CD14-positive monocyte (primary cell): ENCODE results near the gene PPP6R3. TPM values are rescaled to one million over a fixed set of nuclear protein-coding genes. Genes with fewer than 3 reads are reported as not detected.

ENCODE experiments used
- DNase-seq, 3 donors: peaks; one replicate each; pipeline ENCODE4 v3.0.0-alpha.2; 2011 to 2022
- H2AFZ ChIP-seq: 2 replicates; pipeline ENCODE4 v1.6.0; 2012; ENCODE audit warnings: mild to moderate bottlenecking, low read depth, low read length, inconsistent platforms; ENCODE audit not compliant: insufficient read depth, poor library complexity, severe bottlenecking
- H3K27ac ChIP-seq, 2 donors: 1 replicate in 1 of 2; 2 replicates in 1 of 2; pipeline ENCODE4 v1.5.1; 2012 to 2013; ENCODE audit warnings: low read length in 2 of 2, control low read depth in 1 of 2, inconsistent platforms in 1 of 2, low read depth in 1 of 2, mild to moderate bottlenecking in 1 of 2
- H3K27me3 ChIP-seq, 2 donors: one replicate each; pipeline versions ENCODE4 v1.6.0 to v1.6.1; 2011 to 2013; ENCODE audit warnings: low read length in 2 of 2; ENCODE audit not compliant: control insufficient read depth in 2 of 2, insufficient read depth in 2 of 2
- H3K36me3 ChIP-seq, 2 donors: replicated peaks in 1 of 2; 1 replicate in 1 of 2; 2 replicates in 1 of 2; pipeline versions ENCODE4 v1.5.1 to v1.6.1; 2012 to 2013; ENCODE audit warnings: low read length in 2 of 2, control low read depth in 1 of 2, inconsistent platforms in 1 of 2, mild to moderate bottlenecking in 1 of 2; ENCODE audit not compliant: insufficient read depth in 2 of 2, control insufficient read depth in 1 of 2
- H3K4me1 ChIP-seq, 2 donors: 1 replicate in 1 of 2; 2 replicates in 1 of 2; pipeline versions ENCODE4 v1.5.1 to v1.6.1; 2012 to 2013; ENCODE audit warnings: low read length in 2 of 2, control low read depth in 1 of 2, inconsistent platforms in 1 of 2, mild to moderate bottlenecking in 1 of 2, moderate library complexity in 1 of 2; ENCODE audit not compliant: insufficient read depth in 2 of 2, control insufficient read depth in 1 of 2
- H3K4me2 ChIP-seq: replicated peaks from 2 replicates; pipeline ENCODE3; 2012; ENCODE audit warnings: low read length, moderate library complexity, mild to moderate bottlenecking; ENCODE audit not compliant: poor library complexity, severe bottlenecking; ENCODE audit errors: extremely low read depth
- H3K4me3 ChIP-seq, 3 experiments: fragments of 200-600 bp in 1 of 3; sonication (generic) in 1 of 3; replicated peaks in 1 of 3; 1 replicate in 2 of 3; 2 replicates in 1 of 3; pipeline ENCODE4 v1.5.1; 2011 to 2013; ENCODE audit warnings: low read length in 3 of 3, mild to moderate bottlenecking in 3 of 3, control low read depth in 2 of 3, low read depth in 2 of 3, inconsistent platforms in 1 of 3, moderate library complexity in 1 of 3
- H3K79me2 ChIP-seq: 2 replicates; pipeline ENCODE4 v1.6.0; 2012; ENCODE audit warnings: mild to moderate bottlenecking, control low read depth, inconsistent platforms, low read length, moderate library complexity; ENCODE audit not compliant: insufficient read depth
- H3K9ac ChIP-seq: 2 replicates; pipeline ENCODE4 v1.6.0; 2017; ENCODE audit warnings: low read length, mild to moderate bottlenecking; ENCODE audit not compliant: insufficient read depth, poor library complexity, severe bottlenecking
- H3K9me3 ChIP-seq, 2 donors: replicated peaks in 1 of 2; 1 replicate in 1 of 2; 2 replicates in 1 of 2; pipeline versions ENCODE4 v1.5.1 to v1.6.1; 2012 to 2013; ENCODE audit warnings: low read length in 2 of 2, control low read depth in 1 of 2; ENCODE audit not compliant: control insufficient read depth in 1 of 2, insufficient read depth in 1 of 2
- H4K20me1 ChIP-seq: 2 replicates; pipeline ENCODE4 v1.6.0; 2012; ENCODE audit warnings: mild to moderate bottlenecking, low read length, control low read depth, moderate library complexity; ENCODE audit not compliant: insufficient read depth
- H3K27ac Mint-ChIP-seq, 7 donors: one replicate each; pipeline ENCODE4 v1.8.0; 2020; ENCODE audit warnings: mild to moderate bottlenecking in 7 of 7, mixed read lengths in 7 of 7, moderate library complexity in 6 of 7, inconsistent platforms in 2 of 7
- H3K27me3 Mint-ChIP-seq, 3 donors: one replicate each; pipeline ENCODE4 v1.8.0; 2021 to 2022; ENCODE audit warnings: low read depth in 3 of 3, mild to moderate bottlenecking in 3 of 3, mixed read lengths in 3 of 3, moderate library complexity in 3 of 3, inconsistent platforms in 1 of 3
- H3K36me3 Mint-ChIP-seq, 2 donors: one replicate each; pipeline ENCODE4 v1.8.0; 2020; ENCODE audit warnings: mixed read lengths in 2 of 2, inconsistent platforms in 1 of 2, mild to moderate bottlenecking in 1 of 2
- H3K4me1 Mint-ChIP-seq: one replicate; pipeline ENCODE4 v1.8.0; 2020; ENCODE audit warnings: mild to moderate bottlenecking, mixed read lengths
- H3K4me3 Mint-ChIP-seq, 2 donors: one replicate each; pipeline ENCODE4 v1.8.0; 2020; ENCODE audit warnings: mild to moderate bottlenecking in 2 of 2, mixed read lengths in 2 of 2, moderate library complexity in 1 of 2
- H3K9me3 Mint-ChIP-seq, 7 donors: one replicate each; pipeline ENCODE4 v1.8.0; 2020 to 2022; ENCODE audit warnings: mixed read lengths in 7 of 7, mild to moderate bottlenecking in 6 of 7, moderate library complexity in 6 of 7, inconsistent platforms in 2 of 7
- WGBS: methylation state at CpG from one replicate; pipeline ENCODE4 v1.1.5; 2013; ENCODE audit warnings: missing lambda C conversion rate; ENCODE audit not compliant: insufficient coverage; 5-methylcytosine and 5-hydroxymethylcytosine counted together
- intact Hi-C, 2 donors: fragments of 100-400 bp; cut with micrococcal nuclease; formaldehyde crosslinking; loops; one replicate each; pipeline versions ENCODE4 v1.15.0 to v1.15.1; 2023
- polyA plus RNA-seq, 3 donors: library from polyadenylated mRNA; depleted of rRNA in 1 of 3; unstranded in 2 of 3; stranded (reverse) in 1 of 3; fragments of 300-500 nt in 2 of 3; fragments of >200 nt in 1 of 3; fragmentation: Illumina TruSeq in 2 of 3; gene quantifications; 1 replicate in 2 of 3; 2 replicates in 1 of 3; pipeline ENCODE4 v1.2.3, GENCODE V29; 2012 to 2021
- TF ChIP-seq, protein P1 (sequence below): fragments of 200-600 bp; IDR thresholded peaks from one replicate; pipeline ENCODE4 v1.8.0; 2022; ENCODE audit warnings: antibody characterized with exemption, mild to moderate bottlenecking

Gene PPP6R3
- polyA plus RNA-seq, 3 donors = 22.9 to 39.4 (median 38.1) TPM

DNA sequence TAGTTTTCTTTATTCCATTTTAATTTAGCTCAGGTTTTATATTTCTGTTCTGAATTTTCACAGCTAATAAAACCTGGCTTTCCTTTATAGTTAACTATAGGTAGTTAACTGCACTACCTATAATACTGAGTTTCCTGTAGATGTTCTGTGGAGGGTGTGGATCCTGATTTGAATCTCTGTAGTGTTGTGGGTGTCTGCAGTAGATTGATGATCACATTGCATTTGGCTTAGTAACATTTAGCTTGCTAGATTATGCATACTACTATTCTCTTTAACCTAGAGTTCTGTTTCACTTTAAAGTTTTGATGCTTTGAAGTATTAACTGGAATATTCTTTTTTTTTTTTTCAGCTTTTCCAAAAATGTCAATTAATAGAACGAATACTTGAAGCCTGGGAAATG, 110.1 kb downstream of the PPP6R3 start:
- DNase-seq = no peak
- intact Hi-C loops = no loop called here
- no peaks in the 10 kb centered on the region for H3K9me3 ChIP-seq
- TF ChIP-seq, protein P1, sequence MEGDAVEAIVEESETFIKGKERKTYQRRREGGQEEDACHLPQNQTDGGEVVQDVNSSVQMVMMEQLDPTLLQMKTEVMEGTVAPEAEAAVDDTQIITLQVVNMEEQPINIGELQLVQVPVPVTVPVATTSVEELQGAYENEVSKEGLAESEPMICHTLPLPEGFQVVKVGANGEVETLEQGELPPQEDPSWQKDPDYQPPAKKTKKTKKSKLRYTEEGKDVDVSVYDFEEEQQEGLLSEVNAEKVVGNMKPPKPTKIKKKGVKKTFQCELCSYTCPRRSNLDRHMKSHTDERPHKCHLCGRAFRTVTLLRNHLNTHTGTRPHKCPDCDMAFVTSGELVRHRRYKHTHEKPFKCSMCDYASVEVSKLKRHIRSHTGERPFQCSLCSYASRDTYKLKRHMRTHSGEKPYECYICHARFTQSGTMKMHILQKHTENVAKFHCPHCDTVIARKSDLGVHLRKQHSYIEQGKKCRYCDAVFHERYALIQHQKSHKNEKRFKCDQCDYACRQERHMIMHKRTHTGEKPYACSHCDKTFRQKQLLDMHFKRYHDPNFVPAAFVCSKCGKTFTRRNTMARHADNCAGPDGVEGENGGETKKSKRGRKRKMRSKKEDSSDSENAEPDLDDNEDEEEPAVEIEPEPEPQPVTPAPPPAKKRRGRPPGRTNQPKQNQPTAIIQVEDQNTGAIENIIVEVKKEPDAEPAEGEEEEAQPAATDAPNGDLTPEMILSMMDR = no peak
- H3K4me2 ChIP-seq = no peak overlapping the region
- H3K4me1 ChIP-seq = peaks cover 5 to 7% of the 10 kb centered on the region in 2 donors
- no peak overlapping the region for H3K27ac ChIP-seq
- H3K27me3 ChIP-seq = no peaks in the 10 kb centered on the region
- H3K9ac ChIP-seq = no peak overlapping the region
- H3K79me2 ChIP-seq = peaks cover 8% of the 10 kb centered on the region
- peaks cover 7% of the 10 kb centered on the region for H3K4me1 Mint-ChIP-seq
- no peak overlapping the region for H2AFZ ChIP-seq
- no peaks in the 10 kb centered on the region for H3K27me3 Mint-ChIP-seq
- H3K4me3 Mint-ChIP-seq = no peak overlapping the region
- H3K27ac Mint-ChIP-seq = no peak overlapping the region
- H3K36me3 ChIP-seq = peaks cover 78 to 97% of the 10 kb centered on the region in 2 donors
- H3K4me3 ChIP-seq = no peak overlapping the region
- no CpG with 5 or more reads among the region's 1 CpG for WGBS
- peaks cover 85 to 92% of the 10 kb centered on the region in 2 donors for H3K36me3 Mint-ChIP-seq
- peaks cover 68% of the 10 kb centered on the region for H4K20me1 ChIP-seq
- no peaks in the 10 kb centered on the region for H3K9me3 Mint-ChIP-seq

DNA sequence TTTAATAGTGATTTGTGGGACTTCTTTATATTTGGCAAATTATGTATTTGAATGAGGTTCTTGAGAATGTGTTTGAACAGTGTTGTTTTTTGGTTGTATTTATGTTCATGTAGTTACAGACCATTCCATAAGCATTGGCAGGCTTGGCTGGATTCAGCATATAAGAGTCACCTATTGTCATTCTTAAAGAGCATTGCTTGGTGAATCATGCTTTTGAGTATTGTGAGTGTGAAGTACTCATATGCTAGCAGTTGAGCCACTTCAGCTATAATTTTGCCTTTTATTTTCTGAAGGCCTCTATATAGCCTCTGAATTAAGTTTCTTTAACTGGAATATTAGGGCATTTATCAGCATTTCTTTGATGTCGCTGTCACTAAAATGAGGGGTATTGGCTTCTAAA, 113.8 kb downstream of the PPP6R3 start:
- TF ChIP-seq, protein P1 = no peak
- Histone ChIP-seq H2AFZ (no peak overlapping the region), H3K9me3 (no peaks in the 10 kb centered on the region), H3K4me3 (no peak overlapping the region), H3K4me1 (no peaks in the 10 kb centered on the region), H3K79me2 (peaks cover 8% of the 10 kb centered on the region), H4K20me1 (peaks cover 48% of the 10 kb centered on the region), H3K4me2 (no peak overlapping the region), H3K27ac (no peak overlapping the region), H3K27me3 (no peaks in the 10 kb centered on the region), H3K9ac (no peak overlapping the region), H3K36me3 (peaks cover 93 to 99% of the 10 kb centered on the region in 2 donors)
- no peak overlapping the region for H3K27ac Mint-ChIP-seq
- no peaks in the 10 kb centered on the region for H3K27me3 Mint-ChIP-seq
- no peak overlapping the region for H3K4me3 Mint-ChIP-seq
- DNase-seq = no peak
- H3K9me3 Mint-ChIP-seq = no peaks in the 10 kb centered on the region
- intact Hi-C loops = no loop called here
- WGBS = no CpG with 5 or more reads among the region's 1 CpG
- H3K4me1 Mint-ChIP-seq = no peaks in the 10 kb centered on the region
- peaks cover 93 to 94% of the 10 kb centered on the region in 2 donors for H3K36me3 Mint-ChIP-seq
